MM.1S (cell line): ENCODE results near the gene CTSF.

ENCODE experiments used
- DNase-seq: peaks from one replicate; pipeline ENCODE4 v3.0.0-alpha.2; 2015
- H2AFZ ChIP-seq: fragments of 300-600 bp; sonication (generic); 2 replicates; pipeline ENCODE4 v1.6.0; 2016; ENCODE audit warnings: antibody characterized with exemption, low read length
- H3F3A ChIP-seq: fragments of 300-600 bp; sonication (generic); 2 replicates; pipeline ENCODE4 v1.6.1; 2016; ENCODE audit warnings: mild to moderate bottlenecking, antibody characterized with exemption, low read length, moderate library complexity, mixed read lengths; ENCODE audit not compliant: insufficient read depth
- H3K27ac ChIP-seq: fragments of 300-600 bp; sonication (generic); 2 replicates; pipeline ENCODE4 v1.5.1; 2016; ENCODE audit warnings: mild to moderate bottlenecking, low read length
- H3K27me3 ChIP-seq: fragments of 300-600 bp; sonication (generic); replicated peaks from 2 replicates; pipeline ENCODE4 v1.6.0; 2016; ENCODE audit warnings: low read length; ENCODE audit not compliant: insufficient read depth
- H3K36me3 ChIP-seq: fragments of 300-600 bp; sonication (generic); replicated peaks from 2 replicates; pipeline ENCODE4 v1.6.1; 2016; ENCODE audit warnings: mild to moderate bottlenecking, low read length, mixed read lengths; ENCODE audit not compliant: insufficient read depth
- H3K4me1 ChIP-seq: fragments of 300-600 bp; sonication (generic); 2 replicates; pipeline ENCODE4 v1.6.1; 2016; ENCODE audit warnings: low read length, mixed read lengths
- H3K4me2 ChIP-seq: fragments of 300-600 bp; sonication (generic); 2 replicates; pipeline ENCODE4 v1.6.0; 2016; ENCODE audit warnings: low read depth, low read length
- H3K4me3 ChIP-seq: fragments of 300-600 bp; sonication (generic); 2 replicates; pipeline ENCODE4 v1.5.1; 2016; ENCODE audit warnings: low read length, mixed read lengths
- H3K79me2 ChIP-seq: fragments of 300-600 bp; sonication (generic); 2 replicates; pipeline ENCODE4 v1.6.1; 2016; ENCODE audit warnings: mixed run types, low read length, mixed read lengths
- H3K9ac ChIP-seq: fragments of 300-600 bp; sonication (generic); 2 replicates; pipeline ENCODE4 v1.6.1; 2016; ENCODE audit warnings: low read length, mixed read lengths
- H3K9me2 ChIP-seq: fragments of 300-600 bp; sonication (generic); replicated peaks from 2 replicates; pipeline ENCODE4 v1.6.1; 2016; ENCODE audit warnings: mild to moderate bottlenecking, low read length, mixed read lengths; ENCODE audit not compliant: insufficient read depth
- H3K9me3 ChIP-seq: fragments of 300-600 bp; sonication (generic); replicated peaks from 2 replicates; pipeline ENCODE4 v1.6.1; 2016; ENCODE audit warnings: mild to moderate bottlenecking, low read length, mixed read lengths; ENCODE audit not compliant: insufficient read depth
- H4K20me1 ChIP-seq: fragments of 300-600 bp; sonication (generic); 2 replicates; pipeline ENCODE4 v1.6.1; 2016; ENCODE audit warnings: mild to moderate bottlenecking, low read length, moderate library complexity, mixed read lengths; ENCODE audit not compliant: insufficient read depth
- CTCF ChIP-seq: fragments of 300-600 bp; sonication (generic); IDR thresholded peaks from 2 replicates; pipeline ENCODE4 v1.5.1; 2016; ENCODE audit warnings: antibody characterized with exemption, low read length, mixed read lengths
- EZH2 ChIP-seq: fragments of 300-600 bp; sonication (generic); optimal IDR thresholded peaks from 2 replicates; pipeline ENCODE3; 2017; ENCODE audit warnings: low read depth, mild to moderate bottlenecking, antibody characterized with exemption, low read length, mixed read lengths
- EZH2phosphoT487 ChIP-seq: fragments of 300-600 bp; sonication (generic); IDR thresholded peaks from 2 replicates; pipeline ENCODE4 v1.6.1; 2018; ENCODE audit warnings: antibody characterized with exemption, low read length

Gene CTSF

GRCh38 chr11:66614073-66614472, 45.7 kb upstream of the CTSF start:
- Histone ChIP-seq H3K9me2 (no peaks in the 10 kb centered on the region), H3F3A (peaks cover 18% of the 10 kb centered on the region), H3K27me3 (no peaks in the 10 kb centered on the region), H3K4me1 (peaks cover 8% of the 10 kb centered on the region; the same call in 1 of the 2 replicates), H3K9ac (no peak overlapping the region), H3K4me3 (no peak overlapping the region), H3K27ac (no peak overlapping the region), H3K4me2 (no peak overlapping the region), H3K36me3 (0 out of 2 replicates have a peak, but pooled peaks cover 3% of the 10 kb centered on the region), H3K79me2 (peaks cover 38% of the 10 kb centered on the region), H2AFZ (no peak overlapping the region), H4K20me1 (peaks cover 22% of the 10 kb centered on the region), H3K9me3 (no peaks in the 10 kb centered on the region)
- no peak for DNase-seq
- no peak for TF ChIP-seq CTCF
- no peak for TF ChIP-seq EZH2
- no peak for TF ChIP-seq EZH2phosphoT487

GRCh38 chr11:66612458-66612857, 44.1 kb upstream of the CTSF start:
- H2AFZ ChIP-seq = no peak overlapping the region
- 0 out of 2 replicates have a peak, but pooled peaks cover under 1% of the 10 kb centered on the region for H3K36me3 ChIP-seq
- H3K4me3 ChIP-seq = no peak overlapping the region
- peaks cover 2% of the 10 kb centered on the region for H3F3A ChIP-seq
- DNase-seq = no peak
- H3K9ac ChIP-seq = no peak overlapping the region
- H3K27me3 ChIP-seq = no peaks in the 10 kb centered on the region
- peaks cover 6% of the 10 kb centered on the region for H4K20me1 ChIP-seq
- H3K4me1 ChIP-seq = no peaks in the 10 kb centered on the region
- no peak for TF ChIP-seq EZH2phosphoT487
- TF ChIP-seq EZH2 = no peak
- TF ChIP-seq CTCF = no peak
- H3K27ac ChIP-seq = no peak overlapping the region
- no peak overlapping the region for H3K4me2 ChIP-seq
- peaks cover 22% of the 10 kb centered on the region for H3K79me2 ChIP-seq
- no peaks in the 10 kb centered on the region for H3K9me3 ChIP-seq
- H3K9me2 ChIP-seq = no peaks in the 10 kb centered on the region

GRCh38 chr11:66609721-66610617, 41.6 kb upstream of the CTSF start:
- Histone ChIP-seq H3K4me2 (no peak overlapping the region), H2AFZ (no peak overlapping the region), H3K9me2 (no peaks in the 10 kb centered on the region), H3K9me3 (no peaks in the 10 kb centered on the region), H3K27ac (no peak overlapping the region), H3K79me2 (no peaks in the 10 kb centered on the region), H3F3A (no peaks in the 10 kb centered on the region), H3K4me3 (no peak overlapping the region), H4K20me1 (no peaks in the 10 kb centered on the region), H3K4me1 (no peaks in the 10 kb centered on the region), H3K9ac (no peak overlapping the region), H3K27me3 (no peaks in the 10 kb centered on the region), H3K36me3 (no peaks in the 10 kb centered on the region)
- TF ChIP-seq CTCF (no peak), EZH2 (no peak), EZH2phosphoT487 (no peak)
- no peak for DNase-seq
